Medulla oblongata (tissue), 1 donor: ENCODE results near the gene ZNF521.

Experiments
- DNase-seq: peaks from one replicate; pipeline ENCODE4 v3.0.0-alpha.2; 2015; ENCODE audit errors: extremely low spot score

ZNF521 gene

GRCh38 chr18:25335676-25336075 lies 16.3 kb downstream of the ZNF521 start:
- no peak for DNase-seq

GRCh38 chr18:25335062-25335461 lies 16.9 kb downstream of the ZNF521 start:
- no peak for DNase-seq

DNA sequence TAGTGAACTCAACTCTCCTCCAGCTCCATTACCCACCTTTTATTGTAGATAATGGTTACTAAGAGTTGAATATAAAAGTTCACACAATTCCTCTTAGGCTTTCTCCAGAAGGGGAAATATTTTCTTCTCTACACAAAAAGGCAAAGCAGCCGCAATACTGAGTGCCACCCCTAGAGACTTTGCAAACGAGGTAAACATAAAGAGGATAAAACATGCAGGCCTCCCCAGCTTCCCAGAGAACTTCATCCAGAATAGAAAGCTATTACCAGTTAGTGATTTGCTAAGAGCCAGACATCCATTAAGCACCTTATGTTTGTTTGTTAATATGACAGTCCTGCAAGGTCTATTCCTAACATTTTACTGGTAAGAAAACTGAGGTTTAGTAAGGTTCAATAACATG lies 17.4 kb downstream of the ZNF521 start:
- no peak for DNase-seq

DNA sequence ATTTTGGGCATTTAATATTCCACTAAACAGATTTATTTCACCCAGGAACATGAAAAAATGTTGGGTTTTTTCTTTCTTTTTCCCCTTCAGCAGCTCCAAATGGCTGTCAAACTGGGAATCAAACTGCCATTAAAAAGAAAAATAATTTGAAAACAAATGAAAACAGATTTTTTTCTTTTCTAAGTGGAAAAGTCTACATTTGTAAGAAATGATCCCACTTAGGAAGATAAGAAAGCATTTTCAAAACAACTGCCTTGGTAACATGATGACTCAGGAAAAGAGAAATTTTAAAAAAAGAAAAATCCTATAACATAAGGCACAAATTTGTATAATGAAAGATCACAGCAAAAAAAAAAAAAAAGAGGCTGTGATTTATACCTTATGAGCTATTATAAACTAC lies 20.0 kb downstream of the ZNF521 start:
- no peak for DNase-seq

DNA sequence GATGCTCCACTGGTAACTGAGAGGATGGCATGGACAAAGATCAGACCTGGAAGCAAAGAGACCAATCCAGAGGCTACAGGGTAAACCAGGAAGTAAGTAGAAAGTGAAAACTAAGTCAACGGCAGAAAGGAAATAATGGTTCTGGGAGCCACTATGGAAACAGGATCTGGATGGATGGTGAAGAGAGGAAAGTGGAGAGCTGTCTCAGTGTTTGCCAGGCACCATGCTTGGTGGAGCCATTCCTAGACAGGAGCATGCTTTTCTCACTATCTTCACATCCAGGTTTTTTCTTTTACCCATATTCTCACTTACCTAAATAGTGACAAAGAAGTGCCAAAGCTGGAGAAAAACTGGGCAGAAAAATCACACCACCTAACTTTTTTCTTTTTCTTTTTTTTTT lies 22.2 kb downstream of the ZNF521 start:
- DNase-seq: no peak

- DNase-seq: no peak
Observed at GRCh38 chr18:25327584-25327983, 24.4 kb downstream of the ZNF521 start.

DNA sequence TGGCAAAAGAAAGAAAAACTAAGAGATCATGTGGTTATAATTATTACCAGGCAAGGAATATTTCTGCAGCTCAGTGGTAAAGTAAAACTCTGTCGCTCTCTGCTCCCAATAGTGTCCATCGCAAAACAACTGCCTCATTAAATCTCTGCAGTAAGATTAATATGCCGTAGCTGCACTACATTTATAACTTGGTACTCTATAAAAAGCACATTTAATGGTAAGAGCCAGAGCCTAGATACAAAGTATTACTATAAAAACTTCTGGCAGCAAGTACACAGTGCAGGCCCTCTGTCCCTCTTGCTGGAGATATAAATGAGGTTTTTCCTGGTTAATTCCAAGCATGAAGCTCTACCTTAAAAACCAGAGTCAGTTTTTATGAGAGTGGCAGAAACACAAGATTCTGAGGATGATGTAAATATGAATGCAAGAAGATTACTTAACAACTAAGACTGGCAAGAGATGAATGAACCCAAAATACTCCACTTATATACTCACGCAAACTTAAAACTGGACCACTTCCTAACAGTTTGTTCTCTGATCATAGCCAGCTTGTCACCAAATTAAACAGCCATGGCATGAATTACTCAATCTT lies 25.5 kb downstream of the ZNF521 start:
- DNase-seq: no peak

- DNase-seq: no peak
Observed at GRCh38 chr18:25322806-25323205, 29.2 kb downstream of the ZNF521 start.

GRCh38 chr18:25316381-25317018 lies 35.5 kb downstream of the ZNF521 start:
- no peak for DNase-seq

DNA sequence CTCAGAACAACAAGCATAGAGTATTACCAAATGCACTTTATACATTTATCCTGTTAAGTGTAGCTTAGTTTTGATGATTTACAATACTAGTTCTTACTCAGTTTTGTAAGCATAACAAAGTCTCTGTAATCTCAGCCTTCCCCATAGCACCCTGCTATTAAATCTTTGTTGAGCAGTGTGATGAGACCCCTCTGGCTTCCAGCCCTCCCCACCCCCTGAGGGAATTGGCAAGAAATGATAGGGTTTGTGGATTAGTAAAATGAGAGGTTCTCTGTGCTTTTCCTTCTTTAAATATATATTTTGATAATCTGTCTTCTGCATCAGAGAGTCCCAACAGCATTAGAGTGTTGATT lies 37.2 kb downstream of the ZNF521 start:
- DNase-seq: no peak

DNA sequence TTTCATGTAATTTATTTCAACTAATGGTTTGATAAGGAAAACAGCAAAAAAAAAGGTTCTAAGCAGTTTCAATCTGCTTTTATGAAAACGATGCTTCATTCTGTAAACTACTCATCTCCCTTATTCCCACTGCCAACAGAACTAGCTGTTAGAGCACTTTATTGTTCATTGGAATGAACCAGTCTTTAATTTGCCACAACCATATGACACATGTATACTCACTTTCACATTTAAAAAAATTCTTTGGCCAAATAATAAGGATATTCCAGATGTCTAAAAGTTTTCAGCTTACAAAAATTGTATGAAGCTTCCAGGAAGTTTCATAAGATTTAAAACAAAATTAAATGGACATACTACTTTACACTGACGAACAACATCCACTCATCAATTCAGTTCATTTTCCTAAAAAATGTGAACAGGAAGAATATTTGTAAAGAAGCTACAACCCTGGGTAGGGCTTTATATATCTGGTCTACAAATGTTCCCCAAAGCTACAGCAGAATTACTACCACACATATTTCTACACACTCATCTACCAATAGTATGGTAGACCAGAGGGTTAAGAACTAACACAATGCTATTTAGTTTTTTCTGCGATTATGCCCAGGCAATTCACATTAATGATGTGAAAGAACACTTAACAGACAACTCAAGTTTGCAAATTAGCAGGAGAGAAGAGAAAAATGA lies 37.7 kb downstream of the ZNF521 start:
- DNase-seq: no peak

GRCh38 chr18:25313268-25313667 lies 38.7 kb downstream of the ZNF521 start:
- DNase-seq: no peak

GRCh38 chr18:25310045-25310444 lies 41.9 kb downstream of the ZNF521 start:
- DNase-seq: no peak

DNA sequence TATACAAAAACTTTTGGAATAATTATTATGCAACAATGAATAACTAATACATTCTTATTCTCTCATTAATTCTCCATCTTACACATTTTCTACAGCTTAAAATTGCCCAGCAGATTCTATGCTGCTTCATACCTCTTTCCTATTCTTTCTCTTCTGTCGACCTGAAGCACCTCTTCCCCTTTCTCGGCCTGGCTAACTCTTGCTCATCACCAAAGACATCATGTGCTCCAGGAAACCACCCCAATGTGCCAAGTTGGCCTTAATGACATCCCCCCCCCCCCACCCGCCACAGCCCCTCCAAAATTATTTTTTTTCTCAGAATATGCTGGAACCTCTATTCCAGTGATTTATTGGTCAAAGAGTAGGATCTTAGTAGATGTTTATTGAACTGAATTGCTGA lies 43.6 kb downstream of the ZNF521 start:
- no peak for DNase-seq

DNA sequence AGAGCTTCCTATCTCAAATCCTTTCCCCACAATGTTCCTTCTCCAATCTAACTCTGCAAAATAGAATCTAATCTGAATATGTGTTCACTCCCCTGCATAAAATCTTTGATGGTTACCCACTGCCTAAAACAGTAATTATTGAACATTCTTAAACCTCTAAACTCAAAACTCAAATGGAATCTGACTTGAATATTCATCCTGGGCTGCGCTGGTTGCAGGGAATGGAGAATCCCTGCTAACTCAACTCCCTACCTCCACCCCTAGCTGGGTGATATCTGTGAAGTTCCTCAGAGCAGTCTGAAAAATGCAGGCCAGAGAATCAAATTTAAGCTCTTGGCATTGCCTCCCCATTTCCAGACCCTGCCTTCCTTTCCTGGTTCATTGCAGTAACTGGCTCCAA lies 44.8 kb downstream of the ZNF521 start:
- DNase-seq: no peak

DNA sequence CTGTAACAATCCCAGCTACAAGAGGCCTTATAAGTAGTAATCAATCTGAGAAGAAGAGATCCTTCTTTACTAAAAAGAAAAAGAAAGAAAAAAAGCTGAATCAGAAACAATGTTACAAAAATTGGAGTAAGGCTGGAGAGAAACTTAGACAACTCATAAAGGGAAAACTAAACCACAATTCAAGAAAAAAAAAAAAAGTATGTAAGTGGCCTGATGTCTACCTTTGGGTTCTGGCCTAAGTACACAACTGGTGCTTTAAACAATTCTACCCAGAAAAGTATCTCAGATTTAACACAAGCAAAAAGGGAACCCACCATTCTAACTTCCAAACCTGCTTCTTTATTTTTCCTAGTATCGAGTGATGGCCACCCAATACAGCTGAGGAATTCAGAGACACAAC lies 45.3 kb downstream of the ZNF521 start:
- no peak for DNase-seq

- DNase-seq: no peak
Observed at GRCh38 chr18:25305584-25305983, 46.4 kb downstream of the ZNF521 start.

- DNase-seq: no peak
Observed at GRCh38 chr18:25300492-25300891, 51.5 kb downstream of the ZNF521 start.

- no peak for DNase-seq
Observed at GRCh38 chr18:25299426-25300300, 52.3 kb downstream of the ZNF521 start.

- no peak for DNase-seq
Observed at GRCh38 chr18:25298853-25299274, 53.1 kb downstream of the ZNF521 start.

DNA sequence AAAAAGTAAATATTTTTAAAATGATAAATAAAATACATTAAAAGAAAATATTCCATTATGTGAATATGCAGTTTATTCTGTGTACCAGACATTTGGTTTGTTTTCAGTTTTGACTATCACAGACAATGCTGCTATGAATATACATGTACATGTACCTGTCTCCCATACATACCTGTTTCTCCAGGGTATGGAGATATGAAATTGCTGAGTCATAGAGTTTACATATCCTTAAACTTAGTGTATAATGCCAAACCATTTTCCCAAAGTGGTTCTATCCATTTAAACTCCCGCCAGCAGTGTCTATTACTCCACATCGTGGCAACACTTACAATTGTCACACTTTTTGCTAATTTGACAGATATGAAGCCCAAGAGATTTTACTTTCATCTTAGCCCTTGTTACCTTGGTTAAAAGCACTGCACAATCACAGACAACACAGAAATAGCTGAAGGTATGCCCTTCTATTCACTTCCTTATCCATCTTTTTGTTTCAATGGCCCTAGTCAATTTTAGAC lies 56.3 kb downstream of the ZNF521 start:
- DNase-seq: no peak

DNA sequence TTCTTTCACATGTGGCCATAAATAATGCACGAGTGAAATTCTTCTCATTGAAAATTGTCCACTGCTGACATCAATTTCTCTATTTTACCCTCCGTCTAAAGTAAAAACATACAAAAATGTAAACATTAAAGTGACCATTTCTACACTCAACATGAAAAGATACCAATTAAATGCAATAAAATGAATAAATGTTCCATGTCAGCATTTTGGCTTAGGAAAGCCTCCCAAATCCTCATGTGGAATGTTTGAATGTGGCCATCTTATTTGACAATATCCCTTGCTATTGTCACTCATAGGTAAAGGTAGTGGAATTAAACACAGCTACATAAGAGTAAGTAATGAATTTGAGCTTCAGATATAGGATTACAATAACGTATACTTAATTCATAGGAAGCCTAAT lies 60.8 kb downstream of the ZNF521 start:
- DNase-seq: no peak
